Measurements from ENCODE around the gene CASR. TPM values are rescaled to one million over a fixed set of nuclear protein-coding genes. Genes with fewer than 3 reads are reported as not detected.

Gene CASR
- polyA plus RNA-seq, 1 of the 3 experiments (the other 2 are of a cell fraction): not detected

GRCh38 chr3:122247825-122248185, 64.3 kb downstream of the CASR start:
- no peaks in the 10 kb centered on the region for H3K79me2 ChIP-seq (ENCODE audit: insufficient read depth)
- no peak for DNase-seq
- ChIA-PET CTCF (interaction anchor here (0.8 to 3.0 kb wide), 3 partner anchors 10 to 18 kb away, joined by 3 to 13 read pairs (median 3); no protein-coding TSS in a partner anchor), POLR2A (no interaction called here)
- no peaks in the 10 kb centered on the region for H3K9me3 ChIP-seq
- H3K36me3 ChIP-seq (replicated peaks in 1 of 2; ENCODE audit: control insufficient read depth in 1 of 2, insufficient read depth in 2 of 2, low read length in 1 of 2): no peaks in the 10 kb centered on the region
- no peak for TF ChIP-seq GATA2 (CRISPR knock-in tag; IDR thresholded peaks at IDR 0.05)
- no peak for TF ChIP-seq REST (IDR thresholded peaks at IDR 0.05; ENCODE audit: low read depth, low read length)
- no peak for TF ChIP-seq MXI1 (IDR thresholded peaks at IDR 0.05; ENCODE audit: low read depth, low read length)
- no peak for TF ChIP-seq MAX (IDR thresholded peaks at IDR 0.05; ENCODE audit: low read depth)
- no peak for TF ChIP-seq RCOR1 (IDR thresholded peaks at IDR 0.05; ENCODE audit: low read length)
- TF ChIP-seq, protein P1, sequence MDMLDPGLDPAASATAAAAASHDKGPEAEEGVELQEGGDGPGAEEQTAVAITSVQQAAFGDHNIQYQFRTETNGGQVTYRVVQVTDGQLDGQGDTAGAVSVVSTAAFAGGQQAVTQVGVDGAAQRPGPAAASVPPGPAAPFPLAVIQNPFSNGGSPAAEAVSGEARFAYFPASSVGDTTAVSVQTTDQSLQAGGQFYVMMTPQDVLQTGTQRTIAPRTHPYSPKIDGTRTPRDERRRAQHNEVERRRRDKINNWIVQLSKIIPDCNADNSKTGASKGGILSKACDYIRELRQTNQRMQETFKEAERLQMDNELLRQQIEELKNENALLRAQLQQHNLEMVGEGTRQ (IDR thresholded peaks at IDR 0.05; ENCODE audit: borderline replicate concordance, low read depth, low read length): no peak
- no peak for TF ChIP-seq POLR2AphosphoS5 (IDR thresholded peaks at IDR 0.05; ENCODE audit: low read depth, low read length)
- TF ChIP-seq, protein P2, sequence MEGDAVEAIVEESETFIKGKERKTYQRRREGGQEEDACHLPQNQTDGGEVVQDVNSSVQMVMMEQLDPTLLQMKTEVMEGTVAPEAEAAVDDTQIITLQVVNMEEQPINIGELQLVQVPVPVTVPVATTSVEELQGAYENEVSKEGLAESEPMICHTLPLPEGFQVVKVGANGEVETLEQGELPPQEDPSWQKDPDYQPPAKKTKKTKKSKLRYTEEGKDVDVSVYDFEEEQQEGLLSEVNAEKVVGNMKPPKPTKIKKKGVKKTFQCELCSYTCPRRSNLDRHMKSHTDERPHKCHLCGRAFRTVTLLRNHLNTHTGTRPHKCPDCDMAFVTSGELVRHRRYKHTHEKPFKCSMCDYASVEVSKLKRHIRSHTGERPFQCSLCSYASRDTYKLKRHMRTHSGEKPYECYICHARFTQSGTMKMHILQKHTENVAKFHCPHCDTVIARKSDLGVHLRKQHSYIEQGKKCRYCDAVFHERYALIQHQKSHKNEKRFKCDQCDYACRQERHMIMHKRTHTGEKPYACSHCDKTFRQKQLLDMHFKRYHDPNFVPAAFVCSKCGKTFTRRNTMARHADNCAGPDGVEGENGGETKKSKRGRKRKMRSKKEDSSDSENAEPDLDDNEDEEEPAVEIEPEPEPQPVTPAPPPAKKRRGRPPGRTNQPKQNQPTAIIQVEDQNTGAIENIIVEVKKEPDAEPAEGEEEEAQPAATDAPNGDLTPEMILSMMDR (IDR thresholded peaks at IDR 0.05): no peak
- TF ChIP-seq FOSL2 (IDR thresholded peaks at IDR 0.05; ENCODE audit: borderline replicate concordance, low read depth): no peak
- TF ChIP-seq PBX3 (IDR thresholded peaks at IDR 0.05): no peak
- no peak for TF ChIP-seq GABPA (IDR thresholded peaks at IDR 0.05; ENCODE audit: low read depth)
- TF ChIP-seq, protein P3, sequence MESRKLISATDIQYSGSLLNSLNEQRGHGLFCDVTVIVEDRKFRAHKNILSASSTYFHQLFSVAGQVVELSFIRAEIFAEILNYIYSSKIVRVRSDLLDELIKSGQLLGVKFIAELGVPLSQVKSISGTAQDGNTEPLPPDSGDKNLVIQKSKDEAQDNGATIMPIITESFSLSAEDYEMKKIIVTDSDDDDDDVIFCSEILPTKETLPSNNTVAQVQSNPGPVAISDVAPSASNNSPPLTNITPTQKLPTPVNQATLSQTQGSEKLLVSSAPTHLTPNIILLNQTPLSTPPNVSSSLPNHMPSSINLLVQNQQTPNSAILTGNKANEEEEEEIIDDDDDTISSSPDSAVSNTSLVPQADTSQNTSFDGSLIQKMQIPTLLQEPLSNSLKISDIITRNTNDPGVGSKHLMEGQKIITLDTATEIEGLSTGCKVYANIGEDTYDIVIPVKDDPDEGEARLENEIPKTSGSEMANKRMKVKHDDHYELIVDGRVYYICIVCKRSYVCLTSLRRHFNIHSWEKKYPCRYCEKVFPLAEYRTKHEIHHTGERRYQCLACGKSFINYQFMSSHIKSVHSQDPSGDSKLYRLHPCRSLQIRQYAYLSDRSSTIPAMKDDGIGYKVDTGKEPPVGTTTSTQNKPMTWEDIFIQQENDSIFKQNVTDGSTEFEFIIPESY (IDR thresholded peaks at IDR 0.05; ENCODE audit: borderline replicate concordance, low read depth): no peak
- TF ChIP-seq SMC3 (IDR thresholded peaks at IDR 0.05; ENCODE audit: low read depth, low read length): no peak
- no peak for TF ChIP-seq SIN3A (IDR thresholded peaks at IDR 0.05; ENCODE audit: borderline replicate concordance, low read depth, low read length)
- TF ChIP-seq MEF2A (IDR thresholded peaks at IDR 0.05; ENCODE audit: borderline replicate concordance, low read depth): no peak
- TF ChIP-seq NFIC (IDR thresholded peaks at IDR 0.05; ENCODE audit: borderline replicate concordance): no peak
- no peak for TF ChIP-seq ELF1 (IDR thresholded peaks at IDR 0.05)
- TF ChIP-seq, protein P4, sequence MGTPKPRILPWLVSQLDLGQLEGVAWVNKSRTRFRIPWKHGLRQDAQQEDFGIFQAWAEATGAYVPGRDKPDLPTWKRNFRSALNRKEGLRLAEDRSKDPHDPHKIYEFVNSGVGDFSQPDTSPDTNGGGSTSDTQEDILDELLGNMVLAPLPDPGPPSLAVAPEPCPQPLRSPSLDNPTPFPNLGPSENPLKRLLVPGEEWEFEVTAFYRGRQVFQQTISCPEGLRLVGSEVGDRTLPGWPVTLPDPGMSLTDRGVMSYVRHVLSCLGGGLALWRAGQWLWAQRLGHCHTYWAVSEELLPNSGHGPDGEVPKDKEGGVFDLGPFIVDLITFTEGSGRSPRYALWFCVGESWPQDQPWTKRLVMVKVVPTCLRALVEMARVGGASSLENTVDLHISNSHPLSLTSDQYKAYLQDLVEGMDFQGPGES (IDR thresholded peaks at IDR 0.05; ENCODE audit: low read depth, low read length): no peak
- TF ChIP-seq, protein P5, sequence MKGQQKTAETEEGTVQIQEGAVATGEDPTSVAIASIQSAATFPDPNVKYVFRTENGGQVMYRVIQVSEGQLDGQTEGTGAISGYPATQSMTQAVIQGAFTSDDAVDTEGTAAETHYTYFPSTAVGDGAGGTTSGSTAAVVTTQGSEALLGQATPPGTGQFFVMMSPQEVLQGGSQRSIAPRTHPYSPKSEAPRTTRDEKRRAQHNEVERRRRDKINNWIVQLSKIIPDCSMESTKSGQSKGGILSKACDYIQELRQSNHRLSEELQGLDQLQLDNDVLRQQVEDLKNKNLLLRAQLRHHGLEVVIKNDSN (IDR thresholded peaks at IDR 0.05; ENCODE audit: borderline replicate concordance, low read depth): no peak
- TF ChIP-seq YY1 (IDR thresholded peaks at IDR 0.05; ENCODE audit: low read depth): no peak
- H3K27me3 ChIP-seq (ENCODE audit: insufficient read depth): peaks cover 21% of the 10 kb centered on the region; the same call in 1 of the 2 replicates
- H3K9me2 ChIP-seq: no peaks in the 10 kb centered on the region
- no peak overlapping the region for H3K9ac ChIP-seq
- no peak overlapping the region for H3K27ac ChIP-seq (ENCODE audit: low read depth in 2 of 2, low read length in 1 of 2)
- H3F3A ChIP-seq (replicated peaks; ENCODE audit: insufficient read depth): no peaks in the 10 kb centered on the region
- no peaks in the 10 kb centered on the region for H4K20me1 ChIP-seq (ENCODE audit: insufficient read depth)
- no peak overlapping the region for H3K4me2 ChIP-seq
- 9% methylated on average over 4 of the region's 5 CpGs for WGBS (ENCODE audit: low lambda C conversion rate)
- no peak overlapping the region for H2AFZ ChIP-seq (ENCODE audit: low read depth)
- no peak overlapping the region for H3K4me3 ChIP-seq (ENCODE audit: low read depth in 2 of 2, low read length in 1 of 2)
- H3K4me1 ChIP-seq (ENCODE audit: control insufficient read depth in 1 of 2, insufficient read depth in 2 of 2, low read depth in 1 of 2, low read length in 1 of 2): peaks cover 0 to 7% of the 10 kb centered on the region in 2 experiments; a peak in 1 of 4 replicates
